B cell (primary cell): ENCODE results near the gene RAB11FIP2. TPM values are rescaled to one million over a fixed set of nuclear protein-coding genes. Genes with fewer than 3 reads are reported as not detected.

Experiments used
- ATAC-seq: fragments of 200-7000 bp; cut with Tn5 transposase; one replicate; pipeline ENCODE4 v1.10.0; 2021; ENCODE audit warnings: low read depth, mild to moderate bottlenecking, moderate number of reproducible peaks, moderate library complexity
- CTCF ChIA-PET: fragments of 350-600 bp; sonication (Branson Sonifier 250); formaldehyde crosslinking; loops from one replicate; lab custom pipeline; 2021; ENCODE audit warnings: antibody characterized with exemption, inconsistent platforms; lab: Charles Lee
- POLR2A ChIA-PET: fragments of 350-600 bp; sonication (Branson Sonifier 250); formaldehyde crosslinking; loops from one replicate; lab custom pipeline; 2021; ENCODE audit warnings: antibody characterized with exemption; lab: Charles Lee
- DNase-seq: peaks from one replicate; pipeline ENCODE4 v3.0.0; 2013
- H2AFZ ChIP-seq: 2 replicates; pipeline ENCODE4 v1.6.1; 2012; ENCODE audit warnings: mild to moderate bottlenecking, low read depth, low read length; ENCODE audit not compliant: insufficient read depth, poor library complexity, severe bottlenecking
- H3K27ac ChIP-seq, 2 donors: 1 replicate in 1 of 2; 2 replicates in 1 of 2; pipeline ENCODE4 v1.5.1; 2012 to 2013; ENCODE audit warnings: low read length in 2 of 2, mild to moderate bottlenecking in 2 of 2, moderate library complexity in 1 of 2
- H3K27me3 ChIP-seq, 4 experiments: fragments of 200-600 bp in 1 of 4; sonication (generic) in 1 of 4; replicated peaks in 1 of 4; 1 replicate in 2 of 4; 2 replicates in 2 of 4; pipeline versions ENCODE4 v1.6.1 to v1.7.0; 2013 to 2016; ENCODE audit warnings: low read length in 3 of 4, mild to moderate bottlenecking in 2 of 4, mixed read lengths in 1 of 4, moderate library complexity in 1 of 4; ENCODE audit not compliant: insufficient read depth in 4 of 4, control insufficient read depth in 3 of 4; ENCODE audit errors: control extremely low read depth in 1 of 4
- H3K36me3 ChIP-seq, 2 experiments: replicated peaks in 1 of 2; 1 replicate in 1 of 2; 2 replicates in 1 of 2; pipeline versions ENCODE4 v1.6.1 to v1.7.1; 2013; ENCODE audit warnings: low read length in 1 of 2; ENCODE audit not compliant: insufficient read depth in 2 of 2, control insufficient read depth in 1 of 2; ENCODE audit errors: control extremely low read depth in 1 of 2, extremely low read depth in 1 of 2
- H3K4me1 ChIP-seq, 2 donors: fragments of 200-600 bp in 1 of 2; sonication (generic) in 1 of 2; 1 replicate in 1 of 2; 2 replicates in 1 of 2; pipeline versions ENCODE4 v1.5.1 to v1.6.1; 2013 to 2017; ENCODE audit warnings: low read length in 2 of 2; ENCODE audit not compliant: control insufficient read depth in 2 of 2, insufficient read depth in 2 of 2
- H3K4me2 ChIP-seq: replicated peaks from 2 replicates; pipeline ENCODE3; 2012; ENCODE audit warnings: mild to moderate bottlenecking, low read depth, low read length; ENCODE audit not compliant: poor library complexity, severe bottlenecking
- H3K4me3 ChIP-seq, 5 experiments: fragments of 200-600 bp in 1 of 5; sonication (generic) in 1 of 5; 1 replicate in 3 of 5; 2 replicates in 2 of 5; pipeline versions ENCODE4 v1.5.1 to v1.7.0; 2011 to 2016; ENCODE audit warnings: low read length in 4 of 5, mild to moderate bottlenecking in 4 of 5, low read depth in 2 of 5, control low read depth in 1 of 5, moderate library complexity in 1 of 5; ENCODE audit not compliant: insufficient read depth in 1 of 5; ENCODE audit errors: control extremely low read depth in 1 of 5, extremely low read depth in 1 of 5
- H3K79me2 ChIP-seq: fragments of 200-600 bp; sonication (generic); one replicate; pipeline ENCODE4 v1.6.0; 2016; ENCODE audit warnings: low read length; ENCODE audit not compliant: control insufficient read depth, insufficient read depth
- H3K9ac ChIP-seq: fragments of 200-600 bp; sonication (generic); 2 replicates; pipeline ENCODE4 v1.6.1; 2017; ENCODE audit warnings: mild to moderate bottlenecking, low read length, moderate library complexity
- H3K9me3 ChIP-seq, 3 donors: one replicate each; pipeline versions ENCODE4 v1.6.1 to v1.7.1; 2013; ENCODE audit warnings: low read length in 2 of 3; ENCODE audit not compliant: control insufficient read depth in 2 of 3, insufficient read depth in 1 of 3; ENCODE audit errors: control extremely low read depth in 1 of 3
- H4K20me1 ChIP-seq: 2 replicates; pipeline ENCODE4 v1.6.0; 2012; ENCODE audit warnings: mild to moderate bottlenecking, low read length; ENCODE audit not compliant: insufficient read depth, control insufficient read depth, poor library complexity, severe bottlenecking
- H3K27ac Mint-ChIP-seq: one replicate; pipeline ENCODE4 v1.8.0; 2021; ENCODE audit warnings: mixed read lengths
- H3K27me3 Mint-ChIP-seq: one replicate; pipeline ENCODE4 v1.8.0; 2021; ENCODE audit warnings: mixed read lengths
- H3K4me1 Mint-ChIP-seq: one replicate; pipeline ENCODE4 v1.8.0; 2021; ENCODE audit warnings: mixed read lengths
- H3K4me3 Mint-ChIP-seq: one replicate; pipeline ENCODE4 v1.8.0; 2021; ENCODE audit warnings: mixed read lengths
- H3K9me3 Mint-ChIP-seq: one replicate; pipeline ENCODE4 v1.8.0; 2022; ENCODE audit warnings: mixed read lengths; ENCODE audit not compliant: insufficient read depth
- CTCF ChIP-seq: fragments of 200-600 bp; IDR thresholded peaks from one replicate; pipeline ENCODE4 v1.8.0; 2022; ENCODE audit warnings: antibody characterized with exemption, mild to moderate bottlenecking
- EZH2 ChIP-seq: IDR thresholded peaks from 2 replicates; pipeline ENCODE4 v1.6.1; 2012; ENCODE audit warnings: borderline replicate concordance, low read depth, mild to moderate bottlenecking, moderate library complexity, low read length; ENCODE audit not compliant: insufficient read depth, poor library complexity, severe bottlenecking
- WGBS: methylation state at CpG from one replicate; pipeline ENCODE4 v1.1.5; 2013; ENCODE audit warnings: missing lambda C conversion rate; ENCODE audit not compliant: insufficient coverage; 5-methylcytosine and 5-hydroxymethylcytosine counted together
- intact Hi-C: fragments of 100-400 bp; cut with micrococcal nuclease; formaldehyde crosslinking; loops from one replicate; pipeline ENCODE4 v1.10.0; 2022
- polyA plus RNA-seq: library from polyadenylated mRNA; depleted of rRNA; stranded (reverse); fragments of >200 nt; gene quantifications from 2 replicates; pipeline ENCODE4 v1.2.3, GENCODE V29; 2012
- total RNA-seq, 2 donors: library from RNA; stranded (reverse); fragments of 120-200 nt in 1 of 2; gene quantifications; 1 replicate in 1 of 2; 2 replicates in 1 of 2; pipeline versions ENCODE4 v1.2.3 to v1.2.4, GENCODE V29; 2013 to 2022

Gene RAB11FIP2
- total and polyA plus RNA-seq, 2 donors (not counting 1 experiment from before 2014, with no cell fraction given) = 5.6 to 33.6 TPM

GRCh38 chr10:118042827-118043242 is 3.9 kb downstream of the RAB11FIP2 start:
- no peak overlapping the region for H3K27ac ChIP-seq
- POLR2A ChIA-PET = no interaction called here
- H3K9me3 Mint-ChIP-seq = no peaks in the 10 kb centered on the region
- no peak overlapping the region for H3K4me3 Mint-ChIP-seq
- ATAC-seq = no peak
- peaks cover 15 to 17% of the 10 kb centered on the region in 2 donors for H3K4me1 ChIP-seq
- H3K9me3 ChIP-seq = no peaks in the 10 kb centered on the region
- H3K4me3 ChIP-seq = no peak overlapping the region
- no peaks in the 10 kb centered on the region for H3K27me3 Mint-ChIP-seq
- TF ChIP-seq EZH2 (no peak), CTCF (no peak)
- no peaks in the 10 kb centered on the region for H4K20me1 ChIP-seq
- no CpG with 5 or more reads among the region's 2 CpGs for WGBS
- H2AFZ ChIP-seq = no peak overlapping the region
- intact Hi-C loops = no loop called here
- peaks cover 39% of the 10 kb centered on the region for H3K79me2 ChIP-seq
- no peak overlapping the region for H3K27ac Mint-ChIP-seq
- H3K4me1 Mint-ChIP-seq = peaks cover 33% of the 10 kb centered on the region
- H3K9ac ChIP-seq = no peak overlapping the region
- no peaks in the 10 kb centered on the region for H3K27me3 ChIP-seq
- H3K36me3 ChIP-seq = no peaks in the 10 kb centered on the region
- CTCF ChIA-PET = no interaction called here
- no peak overlapping the region for H3K4me2 ChIP-seq
- no peak for DNase-seq

GRCh38 chr10:118042336-118042735 is 4.4 kb downstream of the RAB11FIP2 start:
- Histone ChIP-seq H4K20me1 (no peaks in the 10 kb centered on the region), H3K4me1 (peaks cover 12 to 16% of the 10 kb centered on the region in 2 donors), H2AFZ (no peak overlapping the region), H3K4me3 (no peak overlapping the region), H3K36me3 (no peaks in the 10 kb centered on the region), H3K9ac (no peak overlapping the region), H3K27ac (no peak overlapping the region), H3K9me3 (no peaks in the 10 kb centered on the region), H3K79me2 (peaks cover 40% of the 10 kb centered on the region), H3K4me2 (no peak overlapping the region), H3K27me3 (no peaks in the 10 kb centered on the region)
- POLR2A ChIA-PET = no interaction called here
- Mint-ChIP-seq H3K4me3 (no peak overlapping the region), H3K27me3 (no peaks in the 10 kb centered on the region), H3K9me3 (no peaks in the 10 kb centered on the region), H3K4me1 (peaks cover 29% of the 10 kb centered on the region), H3K27ac (no peak overlapping the region)
- no peak for TF ChIP-seq CTCF
- TF ChIP-seq EZH2 = no peak
- CTCF ChIA-PET = no interaction called here
- intact Hi-C loops = no loop called here
- no peak for ATAC-seq
- no peak for DNase-seq
